NCI-H1694 treated with DMSO at 0.1 percent for 48 hours (cell line): ENCODE measurements around the gene HNRNPA1L2.
A peak's percentile ranks its signal among the peaks of the same experiment; 100 is the strongest.
"Not testable (repeated sequence)": the region's sequence is repeated elsewhere in the genome, so short reads cannot be mapped to it uniquely, and the experiment has no call there.

Source experiments
- DNase-seq: peaks from one replicate; lab custom pipeline; 2025; lab: John Stamatoyannopoulos, UW

HNRNPA1L2 gene

DNA sequence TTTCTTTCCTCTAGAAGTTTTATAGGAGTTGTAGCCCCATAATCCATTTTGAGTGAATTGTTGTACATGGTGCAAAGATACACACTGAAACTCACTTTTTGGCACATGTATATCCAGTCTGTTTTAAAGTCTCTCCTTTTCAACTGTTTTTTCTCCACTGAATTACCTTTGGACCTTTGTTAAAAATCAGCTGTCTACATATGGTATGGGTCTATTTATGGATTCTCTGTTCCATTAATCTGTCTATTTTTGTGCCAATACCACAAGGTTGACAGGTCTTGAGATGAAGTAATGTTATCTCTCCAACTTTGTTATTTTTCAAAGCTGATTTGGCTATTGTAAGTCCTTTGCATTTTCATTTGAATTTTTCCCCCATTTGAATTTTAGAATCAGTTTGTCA, 4.7 kb downstream of the HNRNPA1L2 start:
- no peak for DNase-seq

DNA sequence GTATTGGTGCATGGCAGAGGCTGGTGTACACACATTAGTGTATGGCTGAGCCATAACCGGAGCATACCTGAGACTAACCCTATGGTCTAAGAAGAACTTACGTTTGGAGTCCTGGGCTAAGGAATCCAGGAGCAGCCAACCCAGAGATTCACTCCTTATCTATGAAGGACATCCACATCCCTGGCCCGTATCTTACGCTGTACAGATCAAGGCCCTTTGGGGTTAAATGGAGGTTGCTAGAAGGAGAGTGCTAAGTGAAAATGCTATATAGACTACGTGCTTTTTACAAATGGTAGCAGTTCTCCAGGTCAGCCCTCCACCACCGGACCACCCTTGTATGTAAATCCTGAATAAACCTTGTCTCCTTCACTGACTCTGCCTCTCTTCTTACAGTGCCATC, 8.5 kb downstream of the HNRNPA1L2 start:
- DNase-seq: no peak

GRCh38 chr13:52651897-52652195, 9.6 kb downstream of the HNRNPA1L2 start:
- DNase-seq: no peak

DNA sequence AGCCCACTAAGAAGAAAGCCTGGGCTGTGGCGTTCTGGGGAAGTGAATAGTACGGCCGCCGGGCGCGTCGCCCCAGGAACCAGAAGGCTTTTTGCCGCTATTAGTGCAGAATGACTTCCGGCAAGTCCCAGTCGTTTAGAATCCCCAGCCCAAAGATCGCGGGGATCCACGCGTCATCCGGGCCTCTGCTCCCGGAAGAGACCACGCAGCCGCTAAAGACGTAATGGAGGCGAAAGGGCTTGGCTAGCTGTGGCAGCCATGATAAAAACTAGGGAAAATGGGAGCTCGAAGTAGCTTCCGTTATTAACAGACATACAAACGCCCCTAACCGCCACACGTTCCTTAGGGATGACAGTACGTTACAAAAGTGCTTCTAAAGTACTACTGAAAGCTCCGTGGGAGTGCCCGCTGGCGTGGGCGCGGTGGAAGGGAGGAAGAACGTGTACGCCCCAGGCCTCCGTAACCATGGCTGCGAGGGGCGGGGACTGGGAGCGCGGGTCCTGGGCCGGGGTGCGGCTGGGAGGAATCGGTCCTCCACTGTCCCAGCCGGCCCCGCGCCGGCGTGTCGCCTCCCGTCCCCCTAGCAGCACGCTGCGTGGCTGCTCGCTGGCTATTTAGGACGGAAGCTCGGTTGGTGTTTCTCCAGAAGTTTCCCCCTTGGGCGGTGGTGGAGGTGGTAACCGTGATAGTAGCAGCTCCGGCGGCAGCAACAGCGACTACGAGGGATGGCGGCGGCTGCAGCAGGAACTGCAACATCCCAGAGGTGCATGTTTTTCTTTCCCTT, 10.2 kb downstream of the HNRNPA1L2 start, which contains the start of gene SUGT1:
Gene SUGT1 (plus strand): TSS at position 641 of the 784 bp plus-strand sequence. CDS start 85 bp downstream, at position 726.
- peak; percentile 95 for DNase-seq

DNA sequence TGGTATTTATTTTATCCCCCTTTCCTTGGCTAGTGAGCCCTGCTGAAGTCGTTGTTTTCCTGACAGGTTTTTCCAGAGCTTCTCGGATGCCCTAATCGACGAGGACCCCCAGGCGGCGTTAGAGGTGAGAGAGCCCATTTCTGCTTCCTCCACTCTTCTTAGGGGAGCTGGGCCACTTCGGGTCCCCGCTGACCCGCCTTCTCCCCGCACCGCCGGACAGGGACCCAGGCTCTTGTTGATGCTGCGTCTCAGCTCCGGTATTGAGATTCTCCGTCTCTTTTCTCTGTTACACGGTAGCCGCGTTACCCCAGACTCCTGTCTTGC, 10.7 kb downstream of the HNRNPA1L2 start:
- DNase-seq: no peak

GRCh38 chr13:52659340-52659739, 17.1 kb downstream of the HNRNPA1L2 start:
- DNase-seq: no peak

- no peak for DNase-seq
Observed at GRCh38 chr13:52664272-52664671, 22.0 kb downstream of the HNRNPA1L2 start.

- DNase-seq: peak; percentile 25
Observed at GRCh38 chr13:52665325-52665724, 23.1 kb downstream of the HNRNPA1L2 start.

- DNase-seq: no peak
Observed at GRCh38 chr13:52669677-52670076, 27.4 kb downstream of the HNRNPA1L2 start.

GRCh38 chr13:52670726-52671125, 28.5 kb downstream of the HNRNPA1L2 start:
- DNase-seq: no peak

- no peak for DNase-seq
Observed at GRCh38 chr13:52673465-52673864, 31.2 kb downstream of the HNRNPA1L2 start.

GRCh38 chr13:52677823-52678222, 35.6 kb downstream of the HNRNPA1L2 start:
- DNase-seq: no peak

- DNase-seq: not testable (repeated sequence)
Observed at GRCh38 chr13:52685806-52686205, 43.6 kb downstream of the HNRNPA1L2 start.

DNA sequence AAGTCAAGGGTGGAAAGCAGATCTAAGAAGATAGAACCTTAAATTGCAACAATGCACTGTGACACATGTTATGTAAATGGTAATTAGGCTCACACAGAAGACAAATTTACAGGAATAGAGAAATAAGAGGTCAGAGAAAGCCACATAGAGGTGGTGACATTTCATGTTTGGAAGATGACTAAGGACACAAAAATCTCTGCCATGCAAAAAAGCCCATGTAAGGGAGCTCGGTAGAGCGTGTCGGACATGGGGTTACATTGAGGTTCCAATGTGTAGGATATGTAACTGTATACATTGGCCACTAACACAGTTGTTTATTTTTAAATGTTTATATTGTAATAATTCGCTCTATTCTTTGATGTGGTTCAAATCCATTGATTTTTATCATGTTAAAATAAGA, 44.1 kb downstream of the HNRNPA1L2 start:
- no peak for DNase-seq
